ENCODE results near the gene PPP1R16B.

The PPP1R16B gene

GRCh38 chr20:38902601-38903000 is 97.1 kb downstream of the PPP1R16B start:
- no peak for DNase-seq

GRCh38 chr20:38903335-38903734 is 97.8 kb downstream of the PPP1R16B start:
- DNase-seq, result no peak

- DNase-seq, result no peak
These were observed 99.9 kb downstream of the PPP1R16B start for GRCh38 chr20:38905375-38905774.

- no peak for DNase-seq
These were observed 102.6 kb downstream of the PPP1R16B start for GRCh38 chr20:38907918-38908677.

GRCh38 chr20:38915355-38915754 is 109.9 kb downstream of the PPP1R16B start:
- no peak for DNase-seq

- DNase-seq, result no peak
These were observed 112.2 kb downstream of the PPP1R16B start for GRCh38 chr20:38917657-38918056.

GRCh38 chr20:38918172-38918571 is 112.7 kb downstream of the PPP1R16B start:
- no peak for DNase-seq

GRCh38 chr20:38919683-38920082 is 114.2 kb downstream of the PPP1R16B start:
- no peak for DNase-seq

- DNase-seq, result no peak
These were observed 114.9 kb downstream of the PPP1R16B start for GRCh38 chr20:38920411-38920810.

- no peak for DNase-seq
These were observed 115.4 kb downstream of the PPP1R16B start for GRCh38 chr20:38920851-38921250.

- no peak for DNase-seq
These were observed 119.2 kb downstream of the PPP1R16B start for GRCh38 chr20:38924718-38925117.

GRCh38 chr20:38926142-38926933 is 120.8 kb downstream of the PPP1R16B start, which contains the start of gene FAM83D:
Gene FAM83D, plus strand, starts transcription at chr20:38926417. Its CDS starts 26 bp downstream, at chr20:38926443.
- peak; percentile 87 for DNase-seq

- DNase-seq, result no peak
These were observed 121.6 kb downstream of the PPP1R16B start for GRCh38 chr20:38926934-38927616.

GRCh38 chr20:38927902-38928578 is 122.5 kb downstream of the PPP1R16B start:
- DNase-seq, result no peak

- no peak for DNase-seq
These were observed 124.7 kb downstream of the PPP1R16B start for GRCh38 chr20:38930242-38930569.

GRCh38 chr20:38931984-38932383 is 126.5 kb downstream of the PPP1R16B start:
- no peak for DNase-seq

GRCh38 chr20:38932457-38933120 is 127.1 kb downstream of the PPP1R16B start:
- no peak for DNase-seq

- no peak for DNase-seq
These were observed 129.0 kb downstream of the PPP1R16B start for GRCh38 chr20:38934530-38934929.

GRCh38 chr20:38935285-38935684 is 129.8 kb downstream of the PPP1R16B start:
- DNase-seq, result no peak

- no peak for DNase-seq
These were observed 130.5 kb downstream of the PPP1R16B start for GRCh38 chr20:38935967-38936407.

- DNase-seq, result no peak
These were observed 131.5 kb downstream of the PPP1R16B start for GRCh38 chr20:38937000-38937399.

- DNase-seq, result no peak
These were observed 132.5 kb downstream of the PPP1R16B start for GRCh38 chr20:38937978-38938473.

Measured in NCI-H1417 treated with DMSO at 0.1 percent for 48 hours (cell line).